A549 (cell line): ENCODE measurements around the gene WSB2. TPM values are rescaled to one million over a fixed set of nuclear protein-coding genes. Genes with fewer than 3 reads are reported as not detected.

Source experiments
- ATAC-seq, 2 experiments: fragments of 200-7000 bp in 1 of 2; fragments of >200 bp in 1 of 2; cut with Nextera tagmentation in 1 of 2; cut with Tn5 transposase in 1 of 2; 3 replicates each; pipeline versions ENCODE4 v1.8.0 to v1.9.1; 2018 to 2020; ENCODE audit warnings: mild to moderate bottlenecking in 1 of 2, moderate library complexity in 1 of 2
- CTCF ChIA-PET: fragments of 300-600 bp; sonication (Branson Sonifier 250); formaldehyde crosslinking; extraction: SDS; loops from one replicate; lab custom pipeline; 2021; ENCODE audit warnings: antibody characterized with exemption, inconsistent platforms; lab: Yijun Ruan, JAX
- POLR2A ChIA-PET: fragments of 350-600 bp; formaldehyde crosslinking; extraction: SDS; loops from one replicate; lab custom pipeline; 2021; ENCODE audit warnings: antibody characterized with exemption, inconsistent platforms; lab: Yijun Ruan, JAX
- DNase-seq, 2 experiments: peaks; one replicate each; pipeline versions ENCODE4 v3.0.0 to v3.0.0-alpha.2; 2011 to 2016; ENCODE audit warnings: low read depth in 1 of 2, low spot score in 1 of 2
- FAIRE-seq: peaks from 2 replicates; lab custom pipeline; 2011; peaks lifted over from hg19 to GRCh38; lab: Jason Lieb, UNC
- H3K27ac ChIP-seq, 2 experiments: fragments of >200 bp; sonication (Bioruptor Twin); formaldehyde crosslinking; 3 replicates each; pipeline ENCODE4 v1.5.1; 2016 to 2017
- H3K4me1 ChIP-seq: fragments of >200 bp; sonication (Bioruptor Twin); formaldehyde crosslinking; 3 replicates; pipeline ENCODE4 v1.6.1; 2016
- H3K4me2 ChIP-seq: fragments of >200 bp; sonication (Bioruptor Twin); formaldehyde crosslinking; 3 replicates; pipeline ENCODE4 v1.6.1; 2016
- H3K4me3 ChIP-seq: fragments of >200 bp; sonication (Bioruptor Twin); formaldehyde crosslinking; 3 replicates; pipeline ENCODE4 v1.5.1; 2016
- H3K9me3 ChIP-seq: fragments of >200 bp; sonication (Bioruptor Twin); formaldehyde crosslinking; 3 replicates; pipeline ENCODE4 v1.6.1; 2016
- E2F6 ChIP-seq: IDR thresholded peaks from 2 replicates; pipeline ENCODE4 v1.6.1; 2012; ENCODE audit warnings: low read depth, borderline replicate concordance
- FOXS1 ChIP-seq: fragments of 250-450 bp; sonication (Bioruptor Pico); IDR thresholded peaks from 2 replicates; pipeline ENCODE4 v1.5.0; 2020; ENCODE audit warnings: mild to moderate bottlenecking, moderate library complexity
- GATA3 ChIP-seq: IDR thresholded peaks from 2 replicates; pipeline ENCODE4 v1.6.1; 2012; ENCODE audit warnings: borderline replicate concordance
- HOXA7 ChIP-seq: fragments of 250-450 bp; sonication (Bioruptor Pico); IDR thresholded peaks from 2 replicates; pipeline ENCODE4 v1.5.0; 2020; ENCODE audit warnings: mild to moderate bottlenecking, moderate library complexity
- JUN ChIP-seq, 2 experiments: fragments of >200 bp; sonication (Bioruptor Twin); formaldehyde crosslinking; IDR thresholded peaks; 2 replicates in 1 of 2; 3 replicates in 1 of 2; pipeline ENCODE4 v1.6.1; 2016 to 2017
- MYC ChIP-seq: IDR thresholded peaks from 2 replicates; pipeline ENCODE4 v1.6.1; 2012; ENCODE audit warnings: mild to moderate bottlenecking, inconsistent platforms, low read length, improper control_type of control experiment, borderline replicate concordance
- PBX3 ChIP-seq: IDR thresholded peaks from 2 replicates; pipeline ENCODE4 v1.6.1; 2012
- POLR2AphosphoS2 ChIP-seq: conservative IDR thresholded peaks from 2 replicates; pipeline ENCODE4 v1.6.1; 2012; ENCODE audit warnings: low read length, improper control_type of control experiment, inconsistent platforms
- RNF2 ChIP-seq: fragments of 200-600 bp; sonication (generic); IDR thresholded peaks from 2 replicates; pipeline ENCODE4 v1.6.1; 2016; ENCODE audit warnings: low read depth, mild to moderate bottlenecking, antibody characterized with exemption, moderate library complexity, borderline replicate concordance
- TP53 ChIP-seq: fragments of 250-450 bp; sonication (Bioruptor Pico); IDR thresholded peaks from 2 replicates; pipeline ENCODE4 v1.5.0; 2021; ENCODE audit warnings: mild to moderate bottlenecking, moderate library complexity
- USF2 ChIP-seq: fragments of 450-650 bp; IDR thresholded peaks from 2 replicates; pipeline ENCODE4 v1.6.1; 2014; ENCODE audit warnings: antibody characterized with exemption
- ZNF302 ChIP-seq: fragments of 250-450 bp; sonication (Bioruptor Pico); IDR thresholded peaks from 2 replicates; pipeline ENCODE4 v1.9.0; 2021; ENCODE audit warnings: inconsistent platforms, mild to moderate bottlenecking, moderate library complexity
- WGBS: methylation state at CpG from one replicate; pipeline ENCODE4 v1.1.6; 2017; ENCODE audit errors: missing lambda C conversion rate; 5-methylcytosine and 5-hydroxymethylcytosine counted together
- polyA plus RNA-seq, 4 experiments: library from polyadenylated mRNA; depleted of rRNA in 3 of 4; stranded (reverse); fragments of >200 nt; fragmentation: RNase III in 1 of 4; extraction: RNeasy Plus Mini Kit Qiagen cat#74134 plus additional on column Dnase treatment in 1 of 4; gene quantifications; 2 replicates in 3 of 4; 3 replicates in 1 of 4; pipeline ENCODE4 v1.2.3, GENCODE V29; 2011 to 2017

The WSB2 gene
- polyA plus RNA-seq, 2 of the 4 experiments (the other 2 are of a cell fraction) = 40.5 to 93.5 TPM

GRCh38 chr12:118061873-118062843 lies 1.2 kb upstream of the WSB2 start:
- H3K4me1 ChIP-seq = peaks cover 42% of the 10 kb centered on the region
- POLR2A ChIA-PET = interaction anchor here (0.6 to 2.9 kb wide), 3 partner anchors 41 to 651 kb away, joined by 3 to 13 read pairs (median 11); partner anchors contain the start of genes PEBP1 and VSIG10
- no peaks in the 10 kb centered on the region for H3K9me3 ChIP-seq
- peak; percentile 55 for TF ChIP-seq PBX3
- TF ChIP-seq JUN (IDR thresholded peaks at IDR 0.05) = 0 out of 5 replicates have a peak, but pooled peaks of 1 of the 2 experiments have one; percentile 1
- TF ChIP-seq FOXS1 (CRISPR knock-in tag) = no peak
- peak; percentile 78; the same call in 1 of the 2 replicates for TF ChIP-seq E2F6
- FAIRE-seq (no peak), DNase-seq (peak; percentile 73 to 74), ATAC-seq (peak; percentile 41 to 71)
- CTCF ChIA-PET = interaction anchor here (0.5 to 3.9 kb wide), 4 partner anchors 14 to 442 kb away, joined by 3 to 19 read pairs (median 7); no protein-coding TSS in a partner anchor
- peak overlapping the region; percentile 98 to 100 for H3K27ac ChIP-seq
- 8% methylated on average over 43 of the region's 44 CpGs for WGBS
- peak overlapping the region; percentile 82 for H3K4me2 ChIP-seq
- peak overlapping the region; percentile 87 for H3K4me3 ChIP-seq

GRCh38 chr12:118060301-118061010 lies 523 bp downstream of the WSB2 start:
- WGBS = 4% methylated on average over 8 of the region's 46 CpGs
- Histone ChIP-seq H3K4me1 (peaks cover 59% of the 10 kb centered on the region), H3K4me3 (peak overlapping the region; percentile 87), H3K4me2 (peak overlapping the region; percentile 82), H3K27ac (peak overlapping the region; percentile 98 to 100), H3K9me3 (no peaks in the 10 kb centered on the region)
- POLR2A ChIA-PET = interaction anchor here (0.6 to 2.9 kb wide), 6 partner anchors 8 to 64 kb away, joined by 3 to 13 read pairs (median 4); partner anchors contain the start of genes RFC5 and VSIG10
- TF ChIP-seq POLR2AphosphoS2 (no peak), MYC (no peak), RNF2 (no peak), USF2 (no peak), TP53 (CRISPR knock-in tag) (no peak), GATA3 (no peak), E2F6 (no peak), HOXA7 (no peak), ZNF302 (CRISPR knock-in tag) (no peak)
- ATAC-seq (peak; percentile 1 to 31; a peak in 4 of 6 replicates), FAIRE-seq (no peak), DNase-seq (peak in 1 of 2 experiments; percentile 46)
- CTCF ChIA-PET = interaction anchor here (1.0 to 3.0 kb wide), 4 partner anchors 9 to 25 kb away, joined by 3 to 10 read pairs (median 4); no protein-coding TSS in a partner anchor
